SU-DHL-6 (cell line): ENCODE measurements around the gene SOS1.

Source experiments
- H2AFZ ChIP-seq: fragments of 200-600 bp; sonication (generic); 2 replicates; pipeline ENCODE4 v1.6.1; 2014; ENCODE audit warnings: low read depth, mild to moderate bottlenecking, moderate library complexity, mixed read lengths, antibody characterized with exemption, low read length; ENCODE audit not compliant: severe bottlenecking
- H3F3A ChIP-seq: fragments of 200-600 bp; shearing (Covaris generic); 2 replicates; pipeline ENCODE4 v1.6.0; 2016; ENCODE audit warnings: antibody characterized with exemption, mild to moderate bottlenecking; ENCODE audit not compliant: insufficient read depth
- H3K27ac ChIP-seq: fragments of 200-600 bp; sonication (generic); 2 replicates; pipeline ENCODE4 v1.5.1; 2016; ENCODE audit warnings: low read depth, mild to moderate bottlenecking, low read length, moderate library complexity, mixed read lengths
- H3K27me3 ChIP-seq: fragments of 200-600 bp; sonication (generic), shearing (Covaris generic); 2 replicates; pipeline ENCODE4 v1.6.0; 2014; ENCODE audit warnings: mild to moderate bottlenecking, low read length
- H3K36me3 ChIP-seq: fragments of 200-600 bp; sonication (generic); 2 replicates; pipeline ENCODE4 v1.6.1; 2014; ENCODE audit warnings: mild to moderate bottlenecking, low read length, mixed read lengths
- H3K4me2 ChIP-seq: fragments of 300-600, 200-600 bp; shearing (Covaris generic), sonication (generic); 2 replicates; pipeline ENCODE4 v1.6.0; 2014; ENCODE audit warnings: low read length, low read depth, mild to moderate bottlenecking; ENCODE audit not compliant: poor library complexity, severe bottlenecking
- H3K4me3 ChIP-seq: fragments of 200-600 bp; sonication (generic); 2 replicates; pipeline ENCODE4 v1.5.1; 2014; ENCODE audit warnings: antibody characterized with exemption, low read length, mild to moderate bottlenecking, mixed read lengths; ENCODE audit not compliant: insufficient read depth, poor library complexity, severe bottlenecking
- H3K79me2 ChIP-seq: fragments of 200-600 bp; sonication (generic); 2 replicates; pipeline ENCODE4 v1.6.1; 2014; ENCODE audit warnings: mild to moderate bottlenecking, low read length, moderate library complexity; ENCODE audit not compliant: insufficient read depth
- H3K9ac ChIP-seq: fragments of 200-600 bp; sonication (generic); 2 replicates; pipeline ENCODE4 v1.7.0; 2014; ENCODE audit warnings: mild to moderate bottlenecking, low read length
- H3K9me2 ChIP-seq: fragments of 200-600 bp; sonication (generic); replicated peaks from 2 replicates; pipeline ENCODE4 v1.6.1; 2014; ENCODE audit warnings: low read length; ENCODE audit not compliant: insufficient read depth
- H3K9me3 ChIP-seq: fragments of 200-600 bp; sonication (generic); 2 replicates; pipeline ENCODE4 v1.6.1; 2014; ENCODE audit warnings: low read length, mixed read lengths; ENCODE audit not compliant: insufficient read depth
- H4K20me1 ChIP-seq: fragments of 200-600 bp; sonication (generic); 2 replicates; pipeline ENCODE4 v1.6.1; 2014; ENCODE audit warnings: low read depth, mild to moderate bottlenecking, antibody characterized with exemption, low read length, moderate library complexity, mixed read lengths
- EZH2phosphoT487 ChIP-seq: fragments of 200-600 bp; sonication (generic), shearing (Covaris generic); conservative IDR thresholded peaks from 2 replicates; pipeline ENCODE4 v1.6.1; 2018; ENCODE audit warnings: mild to moderate bottlenecking, antibody characterized with exemption, low read length, moderate library complexity, mixed read lengths
- TF ChIP-seq, protein P1 (sequence below): fragments of 200-600 bp; sonication (generic); IDR thresholded peaks from one replicate; pipeline ENCODE4 v1.5.1; 2017; ENCODE audit warnings: antibody characterized with exemption, mild to moderate bottlenecking, low read length, moderate library complexity; ENCODE audit not compliant: insufficient read depth, poor library complexity, severe bottlenecking

SOS1 gene

DNA sequence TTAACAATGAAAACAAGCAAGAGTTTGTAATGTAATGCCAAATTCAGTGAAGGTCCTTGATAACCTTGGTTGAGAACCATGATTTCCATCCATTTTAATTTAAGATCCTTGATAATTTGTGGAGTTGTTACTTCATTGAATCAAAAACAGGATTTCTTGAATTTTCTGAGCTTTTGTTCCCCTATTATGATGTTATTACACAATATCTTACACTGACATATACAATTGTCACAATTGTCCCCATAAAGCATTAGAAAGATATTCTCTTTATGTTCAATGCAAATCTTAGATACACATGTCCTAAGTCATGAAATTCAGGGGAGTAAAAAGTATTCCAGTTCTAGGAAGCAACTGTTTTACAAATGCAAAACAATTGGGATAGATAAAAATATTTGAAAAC lies 147.6 kb downstream of the SOS1 start:
- H3K79me2 ChIP-seq, result no peaks in the 10 kb centered on the region
- H3K9ac ChIP-seq, result no peak overlapping the region
- TF ChIP-seq, protein P1, sequence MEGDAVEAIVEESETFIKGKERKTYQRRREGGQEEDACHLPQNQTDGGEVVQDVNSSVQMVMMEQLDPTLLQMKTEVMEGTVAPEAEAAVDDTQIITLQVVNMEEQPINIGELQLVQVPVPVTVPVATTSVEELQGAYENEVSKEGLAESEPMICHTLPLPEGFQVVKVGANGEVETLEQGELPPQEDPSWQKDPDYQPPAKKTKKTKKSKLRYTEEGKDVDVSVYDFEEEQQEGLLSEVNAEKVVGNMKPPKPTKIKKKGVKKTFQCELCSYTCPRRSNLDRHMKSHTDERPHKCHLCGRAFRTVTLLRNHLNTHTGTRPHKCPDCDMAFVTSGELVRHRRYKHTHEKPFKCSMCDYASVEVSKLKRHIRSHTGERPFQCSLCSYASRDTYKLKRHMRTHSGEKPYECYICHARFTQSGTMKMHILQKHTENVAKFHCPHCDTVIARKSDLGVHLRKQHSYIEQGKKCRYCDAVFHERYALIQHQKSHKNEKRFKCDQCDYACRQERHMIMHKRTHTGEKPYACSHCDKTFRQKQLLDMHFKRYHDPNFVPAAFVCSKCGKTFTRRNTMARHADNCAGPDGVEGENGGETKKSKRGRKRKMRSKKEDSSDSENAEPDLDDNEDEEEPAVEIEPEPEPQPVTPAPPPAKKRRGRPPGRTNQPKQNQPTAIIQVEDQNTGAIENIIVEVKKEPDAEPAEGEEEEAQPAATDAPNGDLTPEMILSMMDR, result no peak
- no peak for TF ChIP-seq EZH2phosphoT487
- no peak overlapping the region for H3K4me3 ChIP-seq
- H3K27ac ChIP-seq, result no peak overlapping the region
- no peaks in the 10 kb centered on the region for H4K20me1 ChIP-seq
- H3K27me3 ChIP-seq, result no peaks in the 10 kb centered on the region
- no peaks in the 10 kb centered on the region for H3K9me2 ChIP-seq
- no peak overlapping the region for H3K4me2 ChIP-seq
- no peak overlapping the region for H2AFZ ChIP-seq
- no peaks in the 10 kb centered on the region for H3F3A ChIP-seq
- H3K9me3 ChIP-seq, result no peaks in the 10 kb centered on the region
- H3K36me3 ChIP-seq, result no peaks in the 10 kb centered on the region

DNA sequence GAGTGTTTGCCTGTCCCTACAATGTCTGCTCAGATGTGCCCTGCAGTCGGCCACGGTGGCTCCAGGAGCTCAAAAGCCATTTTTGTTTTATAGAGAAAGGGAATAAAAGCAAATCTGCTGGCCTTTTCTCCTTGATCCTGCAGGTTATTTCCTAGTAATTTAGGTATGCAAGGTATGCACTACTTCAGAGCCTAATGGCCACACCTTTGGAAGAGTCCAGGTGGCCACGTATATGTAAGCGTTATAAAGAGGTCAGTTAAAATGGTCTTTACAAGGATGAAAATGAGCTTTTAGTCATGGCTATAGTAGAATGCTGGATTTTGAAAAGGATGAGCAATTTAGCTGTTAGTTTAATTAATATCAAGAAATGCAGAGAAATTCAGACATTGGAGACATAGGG lies 149.5 kb downstream of the SOS1 start:
- Histone ChIP-seq H3K9me2 (no peaks in the 10 kb centered on the region), H3K4me2 (no peak overlapping the region), H4K20me1 (no peaks in the 10 kb centered on the region), H3K79me2 (no peaks in the 10 kb centered on the region), H3K36me3 (no peaks in the 10 kb centered on the region), H3K9me3 (no peaks in the 10 kb centered on the region), H3K4me3 (no peak overlapping the region), H2AFZ (no peak overlapping the region), H3F3A (no peaks in the 10 kb centered on the region), H3K27ac (no peak overlapping the region), H3K27me3 (no peaks in the 10 kb centered on the region), H3K9ac (no peak overlapping the region)
- no peak for TF ChIP-seq EZH2phosphoT487
- TF ChIP-seq, protein P1, result no peak

- no peaks in the 10 kb centered on the region for H3K36me3 ChIP-seq
- no peaks in the 10 kb centered on the region for H3K9me2 ChIP-seq
- no peaks in the 10 kb centered on the region for H3K27me3 ChIP-seq
- no peak overlapping the region for H3K27ac ChIP-seq
- H3K4me3 ChIP-seq, result no peak overlapping the region
- TF ChIP-seq, protein P1, result no peak
- TF ChIP-seq EZH2phosphoT487, result no peak
- H2AFZ ChIP-seq, result no peak overlapping the region
- H3K79me2 ChIP-seq, result no peaks in the 10 kb centered on the region
- H3K9me3 ChIP-seq, result no peaks in the 10 kb centered on the region
- H3F3A ChIP-seq, result no peaks in the 10 kb centered on the region
- H3K9ac ChIP-seq, result no peak overlapping the region
- H4K20me1 ChIP-seq, result no peaks in the 10 kb centered on the region
- no peak overlapping the region for H3K4me2 ChIP-seq
Observed at GRCh38 chr2:38968021-38968420, 152.8 kb downstream of the SOS1 start.
